Caco-2 (cell line): Measurements from ENCODE around the gene MTRR. TPM values are rescaled to one million over a fixed set of nuclear protein-coding genes. Genes with fewer than 3 reads are reported as not detected.

Experiments
- BruUV-seq: library from RNA; stranded (reverse); fragments of 400-500 nt; replicated peaks from 2 replicates; lab custom pipeline; 2021; lab: Mats Ljungman, UMichigan
- CTCF ChIA-PET: fragments of 300-600 bp; sonication (Branson Sonifier 250); formaldehyde crosslinking; loops from one replicate; lab custom pipeline; 2022; ENCODE audit warnings: antibody characterized with exemption; lab: Charles Lee
- POLR2A ChIA-PET: fragments of 300-600 bp; sonication (Branson Sonifier 250); formaldehyde crosslinking; loops from one replicate; lab custom pipeline; 2022; ENCODE audit warnings: antibody characterized with exemption; lab: Charles Lee
- DNase-seq, 2 experiments: peaks; one replicate each; pipeline versions ENCODE4 v3.0.0 to v3.0.0-alpha.2; 2020 to 2022
- H3K27me3 ChIP-seq: replicated peaks from 2 replicates; pipeline ENCODE4 v1.6.0; 2011; ENCODE audit warnings: low read length; ENCODE audit not compliant: control insufficient read depth, insufficient read depth
- H3K36me3 ChIP-seq: 2 replicates; pipeline ENCODE4 v1.5.1; 2011; ENCODE audit warnings: low read length; ENCODE audit not compliant: control insufficient read depth, insufficient read depth
- H3K4me1 ChIP-seq: fragments of 250-450 bp; sonication (Bioruptor Pico); 2 replicates; pipeline ENCODE4 v1.5.1; 2020; ENCODE audit warnings: mild to moderate bottlenecking
- H3K4me3 ChIP-seq: 2 replicates; pipeline ENCODE4 v1.5.1; 2011; ENCODE audit warnings: low read depth, mild to moderate bottlenecking, control low read depth, low read length
- H3K9me3 ChIP-seq: fragments of 250-450 bp; sonication (Bioruptor Pico); 2 replicates; pipeline ENCODE4 v1.5.1; 2020; ENCODE audit warnings: mild to moderate bottlenecking, moderate library complexity
- H3K27ac Mint-ChIP-seq: one replicate; pipeline ENCODE4 v1.8.0; 2022; ENCODE audit warnings: mixed read lengths; ENCODE audit not compliant: unreplicated experiment
- H3K27me3 Mint-ChIP-seq: one replicate; pipeline ENCODE4 v1.8.0; 2022; ENCODE audit warnings: mixed read lengths; ENCODE audit not compliant: insufficient read depth, unreplicated experiment
- H3K36me3 Mint-ChIP-seq: one replicate; pipeline ENCODE4 v1.8.0; 2022; ENCODE audit warnings: mild to moderate bottlenecking, mixed read lengths; ENCODE audit not compliant: insufficient read depth, unreplicated experiment
- H3K4me1 Mint-ChIP-seq: one replicate; pipeline ENCODE4 v1.8.0; 2022; ENCODE audit warnings: low read depth, mixed read lengths; ENCODE audit not compliant: unreplicated experiment
- H3K4me3 Mint-ChIP-seq: one replicate; pipeline ENCODE4 v1.8.0; 2022; ENCODE audit warnings: mild to moderate bottlenecking, moderate library complexity, mixed read lengths; ENCODE audit not compliant: unreplicated experiment
- H3K9me3 Mint-ChIP-seq: one replicate; pipeline ENCODE4 v1.8.0; 2022; ENCODE audit warnings: mixed read lengths; ENCODE audit not compliant: unreplicated experiment
- CTCF ChIP-seq, 2 experiments: fragments of 200-600 bp in 1 of 2; IDR thresholded peaks; 1 replicate in 1 of 2; 2 replicates in 1 of 2; pipeline versions ENCODE4 v1.5.1 to v1.8.0; 2011 to 2022; ENCODE audit warnings: antibody characterized with exemption in 1 of 2, control low read depth in 1 of 2, inconsistent platforms in 1 of 2, low read depth in 1 of 2, low read length in 1 of 2, mild to moderate bottlenecking in 1 of 2, moderate library complexity in 1 of 2; ENCODE audit not compliant: insufficient read depth in 1 of 2, severe bottlenecking in 1 of 2, unreplicated experiment in 1 of 2
- intact Hi-C: fragments of 100-400 bp; cut with micrococcal nuclease; formaldehyde crosslinking; loops from one replicate; pipeline ENCODE4 v1.10.0; 2022; ENCODE audit not compliant: unreplicated experiment
- total RNA-seq: library from RNA; stranded (reverse); gene quantifications from 2 replicates; pipeline ENCODE4 v1.2.3, GENCODE V29; 2022

Gene MTRR
- total RNA-seq, 1 experiment from 2014 or later, result 57.6 TPM

GRCh38 chr5:7904170-7904569, 35.2 kb downstream of the MTRR start:
- Histone ChIP-seq H3K4me1 (no peaks in the 10 kb centered on the region), H3K9me3 (peaks cover 6% of the 10 kb centered on the region), H3K36me3 (peaks cover 3% of the 10 kb centered on the region; the same call in 1 of the 2 replicates), H3K27me3 (no peaks in the 10 kb centered on the region), H3K4me3 (no peak overlapping the region)
- ChIA-PET POLR2A (no interaction called here), CTCF (no interaction called here)
- H3K27me3 Mint-ChIP-seq, result no peaks in the 10 kb centered on the region
- no peak for TF ChIP-seq CTCF (IDR thresholded peaks at IDR 0.05; ENCODE audit: insufficient read depth in 1 of 2, low read depth in 1 of 2, low read length in 1 of 2, severe bottlenecking in 1 of 2, unreplicated experiment in 1 of 2)
- H3K4me3 Mint-ChIP-seq, result no peak overlapping the region
- peaks cover 18% of the 10 kb centered on the region for H3K9me3 Mint-ChIP-seq
- no peak overlapping the region for H3K27ac Mint-ChIP-seq
- intact Hi-C loops, result no loop called here
- no peaks in the 10 kb centered on the region for H3K4me1 Mint-ChIP-seq
- no peak for DNase-seq
- BruUV-seq, result no TSS peak
- H3K36me3 Mint-ChIP-seq, result peaks cover 59% of the 10 kb centered on the region

GRCh38 chr5:7907612-7908011, 38.7 kb downstream of the MTRR start:
- H3K4me3 Mint-ChIP-seq, result no peak overlapping the region
- no peak overlapping the region for H3K27ac Mint-ChIP-seq
- ChIA-PET POLR2A (no interaction called here), CTCF (no interaction called here)
- intact Hi-C loops, result no loop called here
- H3K27me3 Mint-ChIP-seq, result no peaks in the 10 kb centered on the region
- Histone ChIP-seq H3K27me3 (no peaks in the 10 kb centered on the region), H3K9me3 (peaks cover 10% of the 10 kb centered on the region), H3K4me3 (no peak overlapping the region), H3K36me3 (no peaks in the 10 kb centered on the region), H3K4me1 (no peaks in the 10 kb centered on the region)
- peaks cover 18% of the 10 kb centered on the region for H3K9me3 Mint-ChIP-seq
- no TSS peak for BruUV-seq
- DNase-seq, result no peak
- no peaks in the 10 kb centered on the region for H3K4me1 Mint-ChIP-seq
- H3K36me3 Mint-ChIP-seq, result peaks cover 40% of the 10 kb centered on the region
- no peak for TF ChIP-seq CTCF (IDR thresholded peaks at IDR 0.05; ENCODE audit: insufficient read depth in 1 of 2, low read depth in 1 of 2, low read length in 1 of 2, severe bottlenecking in 1 of 2, unreplicated experiment in 1 of 2)

GRCh38 chr5:7908317-7908716, 39.4 kb downstream of the MTRR start:
- H3K9me3 Mint-ChIP-seq, result peaks cover 18% of the 10 kb centered on the region
- POLR2A ChIA-PET, result no interaction called here

More at GRCh38 chr5:7908317-7908716, 39.4 kb downstream of the MTRR start:
- H3K9me3 ChIP-seq, result peaks cover 10% of the 10 kb centered on the region
- no peak overlapping the region for H3K4me3 Mint-ChIP-seq
- no peaks in the 10 kb centered on the region for H3K36me3 ChIP-seq
- BruUV-seq, result no TSS peak
- no peaks in the 10 kb centered on the region for H3K27me3 ChIP-seq
- no peak for TF ChIP-seq CTCF (IDR thresholded peaks at IDR 0.05; ENCODE audit: insufficient read depth in 1 of 2, low read depth in 1 of 2, low read length in 1 of 2, severe bottlenecking in 1 of 2, unreplicated experiment in 1 of 2)
- H3K27me3 Mint-ChIP-seq, result no peaks in the 10 kb centered on the region
- H3K4me1 ChIP-seq, result no peaks in the 10 kb centered on the region
- no peak for DNase-seq
- CTCF ChIA-PET, result no interaction called here
- no peak overlapping the region for H3K27ac Mint-ChIP-seq
- H3K36me3 Mint-ChIP-seq, result peaks cover 39% of the 10 kb centered on the region
- no peak overlapping the region for H3K4me3 ChIP-seq
- H3K4me1 Mint-ChIP-seq, result no peaks in the 10 kb centered on the region
- intact Hi-C loops, result no loop called here
